Adrenal gland (tissue), 5 donors: Measurements from ENCODE around the gene LRRC8B.

Source experiments
- POLR2A ChIP-seq, 2 donors: fragments of 450-650 bp; IDR thresholded peaks; one replicate each; pipeline ENCODE4 v1.6.1; 2017; ENCODE audit warnings: antibody characterized with exemption in 2 of 2, mild to moderate bottlenecking in 2 of 2, moderate library complexity in 1 of 2
- TF ChIP-seq, protein P1 (sequence below), 6 experiments: fragments of 450-650 bp in 4 of 6; fragments of 200-600 bp in 2 of 6; sonication (generic) in 1 of 6; IDR thresholded peaks; 1 replicate in 5 of 6; 2 replicates in 1 of 6; pipeline versions ENCODE4 v1.5.1 to v1.8.0; 2016 to 2021; ENCODE audit warnings: antibody characterized with exemption in 6 of 6, mild to moderate bottlenecking in 2 of 6, moderate library complexity in 1 of 6
- donor health status: DM: no; HTN: no; CAD: no.

DNA sequence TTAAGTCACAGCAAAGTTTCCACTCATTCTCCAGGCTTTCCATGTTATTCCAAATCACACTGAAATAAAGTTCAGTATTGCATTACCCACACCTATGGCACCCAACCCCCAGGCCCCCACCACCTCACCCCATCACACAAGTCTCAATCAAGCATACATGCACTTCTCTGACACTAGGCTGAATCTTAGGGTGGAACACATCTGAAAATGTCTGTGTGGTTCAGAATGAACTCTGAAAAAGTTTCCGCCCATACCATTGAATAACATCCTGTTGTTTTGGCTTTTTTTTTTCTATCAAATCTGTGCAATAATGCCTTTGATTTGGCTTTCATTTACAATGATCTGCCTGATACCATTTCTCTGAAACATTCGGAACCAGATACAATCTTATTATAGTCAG lies 82.5 kb downstream of the LRRC8B start:
- TF ChIP-seq, protein P1, sequence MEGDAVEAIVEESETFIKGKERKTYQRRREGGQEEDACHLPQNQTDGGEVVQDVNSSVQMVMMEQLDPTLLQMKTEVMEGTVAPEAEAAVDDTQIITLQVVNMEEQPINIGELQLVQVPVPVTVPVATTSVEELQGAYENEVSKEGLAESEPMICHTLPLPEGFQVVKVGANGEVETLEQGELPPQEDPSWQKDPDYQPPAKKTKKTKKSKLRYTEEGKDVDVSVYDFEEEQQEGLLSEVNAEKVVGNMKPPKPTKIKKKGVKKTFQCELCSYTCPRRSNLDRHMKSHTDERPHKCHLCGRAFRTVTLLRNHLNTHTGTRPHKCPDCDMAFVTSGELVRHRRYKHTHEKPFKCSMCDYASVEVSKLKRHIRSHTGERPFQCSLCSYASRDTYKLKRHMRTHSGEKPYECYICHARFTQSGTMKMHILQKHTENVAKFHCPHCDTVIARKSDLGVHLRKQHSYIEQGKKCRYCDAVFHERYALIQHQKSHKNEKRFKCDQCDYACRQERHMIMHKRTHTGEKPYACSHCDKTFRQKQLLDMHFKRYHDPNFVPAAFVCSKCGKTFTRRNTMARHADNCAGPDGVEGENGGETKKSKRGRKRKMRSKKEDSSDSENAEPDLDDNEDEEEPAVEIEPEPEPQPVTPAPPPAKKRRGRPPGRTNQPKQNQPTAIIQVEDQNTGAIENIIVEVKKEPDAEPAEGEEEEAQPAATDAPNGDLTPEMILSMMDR (IDR thresholded peaks at IDR 0.05), result no peak
- no peak for TF ChIP-seq POLR2A (IDR thresholded peaks at IDR 0.05)
